PC-3 (cell line): ENCODE results near the gene MRPL20.

ENCODE experiments used
- EZH2phosphoT487 ChIP-seq: fragments of 300-600 bp; sonication (generic); IDR thresholded peaks from 2 replicates; pipeline ENCODE4 v1.6.1; 2018; ENCODE audit warnings: mild to moderate bottlenecking, antibody characterized with exemption, low read length, borderline replicate concordance
- TF ChIP-seq, protein P1 (sequence below): fragments of 300-600 bp; sonication (generic); conservative IDR thresholded peaks from 2 replicates; pipeline ENCODE4 v1.5.1; 2017; ENCODE audit warnings: antibody characterized with exemption, low read depth, mild to moderate bottlenecking, low read length

DNA sequence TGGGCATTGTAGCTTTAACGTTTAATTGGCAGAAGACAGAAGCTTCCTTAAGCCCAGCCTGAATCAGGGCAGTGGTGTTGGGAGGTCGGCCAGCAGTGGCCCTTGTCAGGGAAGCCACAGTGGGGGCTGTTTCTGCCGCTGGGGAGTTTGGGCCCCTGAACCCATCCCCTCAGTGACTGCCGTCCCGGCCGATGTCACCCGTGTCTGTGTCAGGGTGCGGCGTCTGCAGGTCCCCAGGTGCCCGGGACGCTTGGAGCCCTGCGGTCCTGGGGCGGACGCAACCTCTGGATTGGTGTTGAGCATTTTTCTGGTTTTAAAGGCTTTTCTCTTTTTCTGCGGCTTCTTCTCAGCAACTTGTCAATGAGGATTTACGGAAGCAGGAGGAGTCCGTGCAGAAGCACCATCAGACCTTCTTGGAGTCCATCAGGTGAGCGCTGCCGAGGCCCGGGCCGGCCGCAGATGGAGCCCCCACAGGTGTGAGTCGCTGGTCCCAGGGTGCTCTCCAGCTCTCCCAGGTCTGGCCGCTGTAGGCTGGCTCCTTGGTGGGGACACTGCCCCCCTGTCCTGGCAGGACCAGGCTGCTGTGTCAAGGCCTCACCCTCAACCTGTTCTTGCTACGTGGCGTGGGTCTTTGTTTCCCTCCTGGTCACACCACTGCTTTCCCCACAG is 44.7 kb upstream of the MRPL20 start:
- TF ChIP-seq, protein P1, sequence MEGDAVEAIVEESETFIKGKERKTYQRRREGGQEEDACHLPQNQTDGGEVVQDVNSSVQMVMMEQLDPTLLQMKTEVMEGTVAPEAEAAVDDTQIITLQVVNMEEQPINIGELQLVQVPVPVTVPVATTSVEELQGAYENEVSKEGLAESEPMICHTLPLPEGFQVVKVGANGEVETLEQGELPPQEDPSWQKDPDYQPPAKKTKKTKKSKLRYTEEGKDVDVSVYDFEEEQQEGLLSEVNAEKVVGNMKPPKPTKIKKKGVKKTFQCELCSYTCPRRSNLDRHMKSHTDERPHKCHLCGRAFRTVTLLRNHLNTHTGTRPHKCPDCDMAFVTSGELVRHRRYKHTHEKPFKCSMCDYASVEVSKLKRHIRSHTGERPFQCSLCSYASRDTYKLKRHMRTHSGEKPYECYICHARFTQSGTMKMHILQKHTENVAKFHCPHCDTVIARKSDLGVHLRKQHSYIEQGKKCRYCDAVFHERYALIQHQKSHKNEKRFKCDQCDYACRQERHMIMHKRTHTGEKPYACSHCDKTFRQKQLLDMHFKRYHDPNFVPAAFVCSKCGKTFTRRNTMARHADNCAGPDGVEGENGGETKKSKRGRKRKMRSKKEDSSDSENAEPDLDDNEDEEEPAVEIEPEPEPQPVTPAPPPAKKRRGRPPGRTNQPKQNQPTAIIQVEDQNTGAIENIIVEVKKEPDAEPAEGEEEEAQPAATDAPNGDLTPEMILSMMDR, result no peak
- no peak for TF ChIP-seq EZH2phosphoT487
